ENCODE measurements around the gene MRPS23. TPM values are rescaled to one million over a fixed set of nuclear protein-coding genes. Genes with fewer than 3 reads are reported as not detected.
A peak's percentile ranks its signal among the peaks of the same experiment; 100 is the strongest.

MRPS23 gene
- total and polyA plus RNA-seq, 2 of the 13 experiments (the other 11 are each of a cell fraction or from before 2014, with no cell fraction given): 63.2 to 181 TPM

DNA sequence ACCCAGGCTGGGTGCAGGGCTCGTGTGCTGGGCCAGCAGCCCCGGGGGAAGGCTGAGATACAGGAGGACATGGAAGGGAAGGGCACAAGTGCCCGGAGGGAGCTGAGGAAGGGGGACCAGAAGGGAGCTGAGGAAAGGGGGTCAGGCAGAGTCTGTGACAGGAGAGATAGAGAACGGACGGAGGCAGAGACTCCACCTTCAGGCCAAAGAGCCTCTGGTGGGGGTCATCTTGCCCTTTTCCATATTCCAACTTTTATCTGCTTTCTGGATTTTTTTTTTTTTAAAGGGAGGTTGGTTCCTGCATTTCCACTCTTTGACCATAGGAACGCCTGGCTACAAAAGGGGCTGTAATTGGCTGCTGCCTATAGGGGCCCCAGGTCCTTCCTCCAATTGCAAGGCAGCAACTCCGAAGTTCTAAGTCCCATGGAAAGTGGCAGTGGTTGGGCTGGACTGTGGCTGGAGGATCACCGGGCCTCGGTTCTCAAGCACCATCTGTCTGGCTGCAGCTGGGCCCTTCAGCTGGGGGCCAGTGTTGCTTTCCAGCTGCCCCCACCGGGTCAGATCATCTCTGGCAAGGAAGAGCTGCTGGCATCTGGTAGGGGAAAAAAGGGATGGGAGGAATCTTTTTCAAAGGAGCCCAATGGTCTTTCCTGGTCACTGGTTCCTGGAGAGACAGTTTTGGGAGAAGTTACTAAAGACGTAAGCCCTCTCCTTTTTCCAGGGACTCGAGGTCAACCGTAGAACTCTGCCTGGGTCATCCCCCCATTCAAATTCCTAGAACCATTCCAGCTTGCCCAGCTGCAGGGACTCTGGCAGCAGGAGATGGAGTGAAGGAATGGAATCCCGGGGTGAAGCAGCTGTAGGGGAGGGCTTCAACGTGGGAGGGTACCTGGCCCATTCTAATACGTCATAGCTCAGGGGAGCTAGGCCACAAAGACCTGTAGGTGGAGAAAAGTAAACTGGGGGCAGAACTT, 13.1 kb upstream of the MRPS23 start (continued):
- TF ChIP-seq BRF2 (CRISPR knock-in tag; IDR thresholded peaks at IDR 0.05) (peak; percentile 67; the same call in 1 of the 2 replicates), MTA1 (CRISPR knock-in tag; IDR thresholded peaks at IDR 0.05; ENCODE audit: borderline replicate concordance) (no peak), GATAD2A (CRISPR knock-in tag; IDR thresholded peaks at IDR 0.05) (no peak; the same call in 1 of the 2 replicates), IRX3 (CRISPR knock-in tag; IDR thresholded peaks at IDR 0.05; ENCODE audit: borderline replicate concordance, low read depth) (0 out of 2 replicates have a peak, but pooled peaks have one; percentile 18), JUND (CRISPR knock-in tag; IDR thresholded peaks at IDR 0.05) (no peak), NBN (conservative IDR thresholded peaks at IDR 0.05) (no peak), ZFX (CRISPR knock-in tag; IDR thresholded peaks at IDR 0.05; ENCODE audit: low read depth) (peak; percentile 90), ZBTB10 (CRISPR knock-in tag; IDR thresholded peaks at IDR 0.05; ENCODE audit: borderline replicate concordance) (no peak), ZNF550 (CRISPR knock-in tag; IDR thresholded peaks at IDR 0.05; ENCODE audit: borderline replicate concordance) (peak; percentile 51; the same call in 1 of the 2 replicates), EED (CRISPR knock-in tag; IDR thresholded peaks at IDR 0.05) (no peak), HOXA3 (CRISPR knock-in tag; IDR thresholded peaks at IDR 0.05) (peak; percentile 42; the same call in 1 of the 2 replicates), ZNF773 (CRISPR knock-in tag; IDR thresholded peaks at IDR 0.05; ENCODE audit: borderline replicate concordance) (no peak), ZNF546 (CRISPR knock-in tag; conservative IDR thresholded peaks at IDR 0.05) (0 out of 2 replicates have a peak, but pooled peaks have one; percentile 46), KDM5B (CRISPR knock-in tag; IDR thresholded peaks at IDR 0.05; ENCODE audit: borderline replicate concordance) (peak; percentile 79; the same call in 1 of the 2 replicates), MIER2 (CRISPR knock-in tag; IDR thresholded peaks at IDR 0.05) (no peak), ETV5 (CRISPR knock-in tag; IDR thresholded peaks at IDR 0.05; ENCODE audit: borderline replicate concordance) (no peak), RXRB (CRISPR knock-in tag; IDR thresholded peaks at IDR 0.05; ENCODE audit: borderline replicate concordance) (no peak), ZNF891 (CRISPR knock-in tag; IDR thresholded peaks at IDR 0.05) (no peak; the same call in 1 of the 2 replicates), GFI1 (CRISPR knock-in tag; IDR thresholded peaks at IDR 0.05; ENCODE audit: borderline replicate concordance) (0 out of 2 replicates have a peak, but pooled peaks have one; percentile 22)
- TF ChIP-seq, protein P1, sequence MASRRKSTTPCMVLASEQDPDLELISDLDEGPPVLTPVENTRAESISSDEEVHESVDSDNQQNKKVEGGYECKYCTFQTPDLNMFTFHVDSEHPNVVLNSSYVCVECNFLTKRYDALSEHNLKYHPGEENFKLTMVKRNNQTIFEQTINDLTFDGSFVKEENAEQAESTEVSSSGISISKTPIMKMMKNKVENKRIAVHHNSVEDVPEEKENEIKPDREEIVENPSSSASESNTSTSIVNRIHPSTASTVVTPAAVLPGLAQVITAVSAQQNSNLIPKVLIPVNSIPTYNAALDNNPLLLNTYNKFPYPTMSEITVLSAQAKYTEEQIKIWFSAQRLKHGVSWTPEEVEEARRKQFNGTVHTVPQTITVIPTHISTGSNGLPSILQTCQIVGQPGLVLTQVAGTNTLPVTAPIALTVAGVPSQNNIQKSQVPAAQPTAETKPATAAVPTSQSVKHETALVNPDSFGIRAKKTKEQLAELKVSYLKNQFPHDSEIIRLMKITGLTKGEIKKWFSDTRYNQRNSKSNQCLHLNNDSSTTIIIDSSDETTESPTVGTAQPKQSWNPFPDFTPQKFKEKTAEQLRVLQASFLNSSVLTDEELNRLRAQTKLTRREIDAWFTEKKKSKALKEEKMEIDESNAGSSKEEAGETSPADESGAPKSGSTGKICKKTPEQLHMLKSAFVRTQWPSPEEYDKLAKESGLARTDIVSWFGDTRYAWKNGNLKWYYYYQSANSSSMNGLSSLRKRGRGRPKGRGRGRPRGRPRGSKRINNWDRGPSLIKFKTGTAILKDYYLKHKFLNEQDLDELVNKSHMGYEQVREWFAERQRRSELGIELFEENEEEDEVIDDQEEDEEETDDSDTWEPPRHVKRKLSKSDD (CRISPR knock-in tag; IDR thresholded peaks at IDR 0.05; ENCODE audit: low read depth): peak; percentile 33; the same call in 1 of the 2 replicates
- TF ChIP-seq, protein P2, sequence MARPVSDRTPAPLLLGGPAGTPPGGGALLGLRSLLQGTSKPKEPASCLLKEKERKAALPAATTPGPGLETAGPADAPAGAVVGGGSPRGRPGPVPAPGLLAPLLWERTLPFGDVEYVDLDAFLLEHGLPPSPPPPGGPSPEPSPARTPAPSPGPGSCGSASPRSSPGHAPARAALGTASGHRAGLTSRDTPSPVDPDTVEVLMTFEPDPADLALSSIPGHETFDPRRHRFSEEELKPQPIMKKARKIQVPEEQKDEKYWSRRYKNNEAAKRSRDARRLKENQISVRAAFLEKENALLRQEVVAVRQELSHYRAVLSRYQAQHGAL (CRISPR knock-in tag; IDR thresholded peaks at IDR 0.05; ENCODE audit: not compliant biosample characterization): peak; percentile 89

Measured in HepG2 (cell line).